DND-41 (cell line): Measurements from ENCODE around the gene DIAPH3.

Source experiments
- CTCF ChIP-seq: IDR thresholded peaks from 2 replicates; pipeline ENCODE4 v1.5.1; 2012; ENCODE audit warnings: borderline replicate concordance, low read length, moderate library complexity, mild to moderate bottlenecking; ENCODE audit not compliant: poor library complexity, severe bottlenecking; ENCODE audit errors: extremely low read depth
- EZH2 ChIP-seq: IDR thresholded peaks from 3 replicates; pipeline ENCODE4 v1.6.1; 2012; ENCODE audit warnings: borderline replicate concordance, low read depth, mild to moderate bottlenecking, moderate library complexity, low read length, inconsistent platforms; ENCODE audit not compliant: severe bottlenecking

GRCh38 chr13:60026286-60026685, 137.4 kb downstream of the DIAPH3 start:
- TF ChIP-seq EZH2, result no peak
- TF ChIP-seq CTCF, result no peak
